HG02610 (cell line): ENCODE measurements around the gene ROR2.
A peak's percentile ranks its signal among the peaks of the same experiment; 100 is the strongest.
"Not testable (repeated sequence)": the region's sequence is repeated elsewhere in the genome, so short reads cannot be mapped to it uniquely, and the experiment has no call there.

Experiments used
- ATAC-seq: cut with Tn5 transposase; IDR thresholded peaks from one replicate; pipeline ENCODE4 v1.9.1; 2021; ENCODE audit warnings: mild to moderate bottlenecking, moderate library complexity; ENCODE audit not compliant: unreplicated experiment

The ROR2 gene

GRCh38 chr9:91655215-91655614, 294.8 kb downstream of the ROR2 start:
- no peak for ATAC-seq

DNA sequence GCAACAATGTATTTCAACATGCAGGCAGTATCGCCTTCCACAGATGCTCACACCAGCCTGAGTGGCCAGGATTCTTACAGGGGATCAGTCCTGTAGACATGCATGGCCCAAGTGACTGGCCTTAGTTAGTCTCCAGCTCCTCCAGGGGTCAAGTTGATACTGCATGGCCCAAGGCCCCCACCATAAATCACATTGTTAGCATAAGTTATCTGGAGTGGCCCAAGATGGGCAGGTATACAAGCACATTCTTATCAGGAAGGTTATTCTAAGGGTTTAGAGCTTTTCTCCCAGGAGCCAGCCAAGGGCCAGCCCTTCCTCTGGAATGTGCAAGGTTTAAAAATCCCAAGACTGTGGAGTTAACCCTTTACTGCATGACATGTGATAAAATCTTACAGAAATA, 295.5 kb downstream of the ROR2 start:
- ATAC-seq: no peak

DNA sequence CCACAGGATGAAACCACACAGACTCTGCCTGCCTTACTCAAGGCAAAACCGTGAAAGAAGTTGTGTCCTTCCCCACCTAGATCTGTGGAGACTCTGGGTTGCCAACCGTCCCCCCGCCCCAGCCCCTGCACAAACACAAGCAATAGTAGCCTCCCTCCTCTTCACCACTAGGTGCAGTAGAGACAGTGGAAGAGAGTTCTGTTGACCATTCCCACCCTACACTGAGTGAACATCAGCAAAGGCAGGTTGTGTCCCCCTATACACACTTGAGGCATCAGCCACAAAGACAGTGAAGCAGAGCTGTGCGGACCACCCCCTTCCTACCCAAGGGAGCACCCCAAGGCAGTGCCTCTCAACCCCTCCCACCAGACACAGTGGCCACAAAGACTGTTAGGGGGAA, 302.7 kb downstream of the ROR2 start:
- peak; percentile 11 for ATAC-seq

DNA sequence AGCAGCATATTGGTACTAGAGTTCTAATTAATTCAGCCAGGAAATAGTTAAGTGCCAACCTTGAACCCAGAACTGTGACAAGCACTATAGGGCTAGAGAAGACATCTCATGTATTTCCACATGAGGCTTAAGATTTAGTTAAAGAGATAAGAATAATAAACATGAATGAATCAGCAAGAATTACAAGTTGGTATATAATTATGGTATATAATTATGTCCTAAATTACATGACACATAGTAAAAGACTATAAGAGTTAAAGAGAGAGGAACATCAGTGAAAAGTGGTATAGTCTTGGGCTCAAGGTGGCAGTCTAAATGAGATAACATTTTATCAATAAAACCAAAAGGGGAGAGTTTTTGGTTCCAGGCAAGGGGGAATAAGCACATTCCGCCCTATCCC, 303.3 kb downstream of the ROR2 start:
- no peak for ATAC-seq

GRCh38 chr9:91644433-91644832, 305.6 kb downstream of the ROR2 start:
- no peak for ATAC-seq

GRCh38 chr9:91643481-91644077, 306.4 kb downstream of the ROR2 start:
- no peak for ATAC-seq

DNA sequence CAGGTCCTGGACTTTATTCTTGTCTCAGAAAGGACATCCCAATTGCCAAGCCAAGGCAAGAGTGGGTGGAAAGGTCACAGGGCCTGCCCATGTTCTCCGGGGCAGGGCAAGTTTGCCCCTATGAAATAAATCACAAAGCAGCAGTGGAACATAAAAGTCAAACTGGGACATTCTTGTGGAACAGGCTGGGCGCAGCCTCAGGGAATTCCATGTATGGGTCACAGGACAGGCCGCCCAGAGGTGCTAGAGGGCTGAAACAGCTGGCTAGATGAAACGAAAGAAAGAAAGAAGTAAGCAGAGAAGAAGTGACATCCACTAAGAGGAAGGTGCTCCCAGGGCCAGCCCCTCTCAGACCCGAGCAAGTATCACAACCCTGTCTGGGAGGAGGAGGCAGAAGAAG, 307.3 kb downstream of the ROR2 start:
- no peak for ATAC-seq

GRCh38 chr9:91640428-91640827, 309.6 kb downstream of the ROR2 start:
- ATAC-seq: no peak

DNA sequence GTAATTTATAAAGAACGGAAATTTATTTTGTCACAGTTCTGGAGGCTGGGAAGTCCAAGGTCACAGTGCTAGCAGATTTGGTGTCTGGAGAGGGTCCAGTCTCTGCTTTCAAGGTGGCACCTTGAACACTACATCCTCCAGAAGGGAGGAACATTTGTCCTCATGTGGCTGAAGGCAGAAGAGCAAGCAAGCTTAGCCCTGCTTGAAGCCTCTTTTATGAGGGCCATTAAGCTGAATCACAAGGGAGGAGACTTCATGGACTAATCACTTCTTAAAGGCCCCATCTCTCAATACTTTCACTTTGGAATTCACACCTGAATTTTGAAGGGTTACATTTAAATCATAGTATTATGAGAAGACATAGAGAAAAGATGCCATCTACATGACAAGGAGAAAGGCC, 311.0 kb downstream of the ROR2 start:
- no peak for ATAC-seq

DNA sequence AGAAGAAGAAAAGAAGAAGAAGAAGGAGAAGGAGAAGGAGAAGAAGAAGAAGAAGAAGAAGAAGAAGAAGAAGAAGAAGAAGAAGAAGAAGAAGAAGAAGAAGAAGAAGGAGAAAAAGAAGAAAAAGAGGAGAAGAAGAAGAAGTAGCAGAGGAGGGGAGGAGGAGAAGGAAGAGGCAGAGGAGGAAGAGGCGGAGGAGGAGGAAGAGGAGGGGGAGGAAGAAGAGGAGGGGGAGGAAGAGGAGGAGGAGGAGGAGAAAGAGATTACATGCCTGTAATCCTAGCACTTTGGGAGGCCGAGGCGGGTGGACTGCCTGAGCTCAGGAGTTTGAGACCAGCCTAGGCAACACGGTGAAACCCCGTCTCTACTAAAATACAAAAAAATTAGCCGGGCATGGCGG, 315.2 kb downstream of the ROR2 start:
- not testable (repeated sequence) for ATAC-seq

- no peak for ATAC-seq
Observed at GRCh38 chr9:91629718-91630117, 320.3 kb downstream of the ROR2 start.

- ATAC-seq: no peak
Observed at GRCh38 chr9:91628892-91629291, 321.1 kb downstream of the ROR2 start.

DNA sequence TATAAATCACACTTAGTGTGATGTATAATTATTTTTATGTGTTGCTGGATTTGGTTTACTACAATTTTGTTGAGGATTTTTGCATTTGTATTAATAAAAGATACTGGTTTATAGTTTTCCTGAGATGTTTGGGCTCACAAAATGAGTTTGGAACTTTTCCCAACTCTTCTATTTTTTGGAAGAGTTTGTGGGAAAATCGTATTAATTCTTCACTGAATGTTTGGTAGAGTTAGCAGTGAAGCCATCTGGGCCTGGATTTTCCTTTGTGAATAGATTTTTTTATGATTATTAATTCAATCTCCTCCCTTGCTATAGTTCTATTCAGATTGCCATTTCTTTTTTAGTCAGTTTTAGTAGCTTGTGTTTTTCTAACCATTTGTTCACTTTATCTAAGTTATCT, 324.7 kb downstream of the ROR2 start:
- ATAC-seq: no peak

DNA sequence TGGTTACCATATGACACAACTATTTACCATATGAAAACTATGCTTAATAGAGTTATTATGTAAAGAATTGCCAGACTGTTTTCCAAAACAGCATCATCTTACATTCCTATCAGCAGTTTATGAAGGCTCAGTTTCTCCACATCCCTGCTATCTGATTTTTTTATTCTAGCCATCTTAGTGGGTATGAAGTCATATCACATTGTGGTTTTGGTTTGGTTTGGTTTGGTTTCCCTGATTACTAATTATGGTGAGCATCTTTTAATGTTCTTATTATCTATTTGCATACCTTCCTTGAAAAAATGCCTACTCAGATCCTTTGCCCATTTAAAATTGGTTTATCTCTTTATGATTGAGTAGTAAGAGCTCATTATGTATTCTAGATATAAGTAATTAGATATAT, 327.0 kb downstream of the ROR2 start:
- ATAC-seq: no peak

DNA sequence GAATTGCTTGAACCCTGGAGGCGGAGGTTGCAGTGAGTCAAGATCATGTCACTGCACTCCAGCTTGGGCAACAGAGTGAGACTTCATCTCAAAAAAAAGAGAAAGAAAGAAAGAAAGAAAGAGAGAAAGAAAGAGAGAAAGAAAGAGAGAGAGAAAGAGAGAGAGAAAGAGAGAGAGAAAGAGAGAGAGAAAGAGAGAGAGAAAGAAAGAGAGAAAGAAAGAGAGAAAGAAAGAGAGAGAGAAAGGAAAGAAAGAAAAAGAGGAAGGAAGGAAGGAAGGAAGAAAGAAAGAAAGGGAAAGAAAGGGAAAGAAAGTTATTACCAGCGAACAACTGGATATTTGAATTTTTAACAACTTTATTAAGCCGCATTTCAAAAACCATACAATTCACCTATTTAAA, 327.9 kb downstream of the ROR2 start:
- not testable (repeated sequence) for ATAC-seq

- not testable (repeated sequence) for ATAC-seq
Observed at GRCh38 chr9:91614044-91614443, 336.0 kb downstream of the ROR2 start.

GRCh38 chr9:91611582-91611981, 338.4 kb downstream of the ROR2 start:
- ATAC-seq: no peak

GRCh38 chr9:91606255-91606995, 343.6 kb downstream of the ROR2 start:
- ATAC-seq: no peak

DNA sequence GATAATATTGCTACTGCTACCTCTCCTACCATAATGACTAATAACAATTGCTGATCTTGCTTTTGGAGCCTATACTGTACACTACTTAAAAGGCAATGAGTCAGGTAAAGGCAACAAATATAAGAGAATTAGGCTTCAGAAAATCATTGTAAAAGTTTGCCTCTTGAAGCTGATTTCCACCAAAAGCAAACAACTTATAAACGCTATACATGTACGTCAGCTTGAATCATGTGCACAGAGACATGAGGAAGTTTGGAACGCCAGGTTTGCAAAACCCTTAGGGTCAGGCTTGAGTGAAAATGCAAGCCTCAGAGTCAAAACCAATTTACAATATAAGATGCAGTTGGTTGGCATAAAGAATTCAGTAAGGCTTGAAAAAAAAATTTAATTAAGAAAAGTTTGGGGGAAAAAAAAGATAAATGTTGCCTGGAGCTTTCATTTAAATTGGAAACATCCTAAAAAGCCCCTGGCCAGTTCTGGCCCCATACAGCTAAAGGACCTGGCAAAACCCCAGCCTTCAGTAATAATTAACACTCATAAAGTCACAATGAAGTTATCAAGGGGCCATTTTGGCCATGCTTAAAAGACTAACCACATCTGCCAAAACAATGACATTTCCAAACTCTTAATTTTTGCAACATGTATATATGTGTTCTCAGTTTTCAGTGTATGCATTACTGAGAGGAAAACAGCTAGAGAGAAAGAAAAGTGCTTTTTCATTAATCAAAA, 345.4 kb downstream of the ROR2 start:
- ATAC-seq: no peak

DNA sequence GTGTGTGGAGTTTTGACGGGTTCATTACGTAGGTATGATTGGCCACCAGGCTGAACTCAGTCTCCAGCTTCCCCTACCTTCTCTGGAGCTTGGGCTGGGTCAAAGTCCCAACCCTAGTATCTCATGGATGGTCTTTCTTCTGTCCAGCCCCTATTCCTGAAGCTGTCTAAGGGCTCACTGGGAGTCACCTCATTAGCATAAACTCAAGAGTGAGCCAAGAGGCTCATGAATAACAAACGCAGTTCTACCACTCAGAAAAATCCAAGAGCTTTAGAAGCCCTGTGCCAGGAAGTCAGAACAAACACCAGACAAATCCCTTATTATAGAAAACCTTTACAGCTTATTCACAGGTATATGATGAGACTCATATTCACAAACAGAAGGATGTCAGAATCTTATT, 346.1 kb downstream of the ROR2 start:
- no peak for ATAC-seq

GRCh38 chr9:91599564-91599963, 350.5 kb downstream of the ROR2 start:
- no peak for ATAC-seq

DNA sequence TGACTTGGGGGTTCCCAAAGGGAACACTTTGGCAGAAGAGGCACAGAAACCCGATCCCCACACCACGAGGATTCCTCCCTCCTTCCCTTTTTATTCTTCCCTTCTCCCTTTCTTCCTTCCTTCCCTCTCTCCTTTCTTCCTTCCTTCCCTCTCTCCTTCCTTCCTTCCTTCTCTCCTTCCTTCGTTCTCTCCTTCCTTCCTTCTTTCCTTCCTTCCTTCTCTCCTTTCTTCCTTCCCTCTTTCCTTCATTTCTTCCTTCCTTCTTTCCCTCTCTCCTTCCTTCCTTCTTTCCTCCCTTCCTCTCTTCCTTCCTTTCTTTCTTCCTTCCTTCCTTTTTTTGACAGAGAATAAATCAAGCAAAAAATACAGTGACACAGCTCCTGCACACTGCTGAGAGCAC, 358.4 kb downstream of the ROR2 start:
- ATAC-seq: no peak
